Measurements from ENCODE around the gene RBP4.
A peak's percentile ranks its signal among the peaks of the same experiment; 100 is the strongest.

Gene RBP4

GRCh38 chr10:93565446-93565845 lies 35.6 kb downstream of the RBP4 start:
- TF ChIP-seq ZFX (IDR thresholded peaks at IDR 0.05) (no peak), CTCF (conservative IDR thresholded peaks at IDR 0.05) (no peak)
- H3K27ac ChIP-seq = no peak overlapping the region

DNA sequence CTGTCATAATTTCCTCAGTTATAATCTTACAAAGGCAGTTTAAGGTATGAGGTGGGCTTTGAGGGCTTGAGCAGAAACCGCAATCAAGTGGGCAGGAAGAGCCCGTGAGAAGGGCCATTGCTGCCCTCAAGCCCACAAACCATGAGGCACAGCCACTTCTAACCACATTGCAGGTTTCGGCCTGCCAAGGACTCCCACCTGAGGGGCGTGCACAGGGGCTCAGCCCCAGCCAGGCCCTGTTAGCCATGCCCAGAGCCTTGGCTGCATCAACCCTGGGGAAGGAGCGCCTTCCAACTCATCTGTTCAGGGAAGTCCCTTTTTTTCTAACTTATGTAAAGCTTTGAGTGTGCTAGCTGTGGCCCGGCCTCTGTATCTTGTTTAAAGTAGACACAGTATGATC lies 40.5 kb downstream of the RBP4 start:
- TF ChIP-seq CTCF (conservative IDR thresholded peaks at IDR 0.05) (no peak), ZFX (IDR thresholded peaks at IDR 0.05) (no peak)
- H3K27ac ChIP-seq = no peak overlapping the region

GRCh38 chr10:93559490-93559889 lies 41.5 kb downstream of the RBP4 start:
- H3K27ac ChIP-seq = no peak overlapping the region
- no peak for TF ChIP-seq CTCF (conservative IDR thresholded peaks at IDR 0.05)
- no peak for TF ChIP-seq ZFX (IDR thresholded peaks at IDR 0.05)

GRCh38 chr10:93554760-93555432 lies 46.1 kb downstream of the RBP4 start:
- TF ChIP-seq ZFX (IDR thresholded peaks at IDR 0.05) (no peak), CTCF (conservative IDR thresholded peaks at IDR 0.05) (peak; percentile 85)
- H3K27ac ChIP-seq = no peak overlapping the region

GRCh38 chr10:93554316-93554663 lies 46.7 kb downstream of the RBP4 start:
- no peak overlapping the region for H3K27ac ChIP-seq
- no peak for TF ChIP-seq ZFX (IDR thresholded peaks at IDR 0.05)
- TF ChIP-seq CTCF (conservative IDR thresholded peaks at IDR 0.05) = no peak

- no peak overlapping the region for H3K27ac ChIP-seq
- TF ChIP-seq ZFX (IDR thresholded peaks at IDR 0.05) = no peak
- no peak for TF ChIP-seq CTCF (conservative IDR thresholded peaks at IDR 0.05)
Measured at GRCh38 chr10:93553482-93554315, 47.3 kb downstream of the RBP4 start.

GRCh38 chr10:93552780-93553179 lies 48.3 kb downstream of the RBP4 start:
- no peak; the same call in 1 of the 2 replicates for TF ChIP-seq CTCF (conservative IDR thresholded peaks at IDR 0.05)
- TF ChIP-seq ZFX (IDR thresholded peaks at IDR 0.05) = no peak
- no peak overlapping the region for H3K27ac ChIP-seq
